PC-3 (cell line): ENCODE data around the gene DIMT1. TPM values are rescaled to one million over a fixed set of nuclear protein-coding genes. Genes with fewer than 3 reads are reported as not detected.

Experiments
- ATAC-seq: fragments of 200-7000 bp; cut with Tn5 transposase; 2 replicates; pipeline ENCODE4 v1.9.1; 2020; ENCODE audit warnings: mild to moderate bottlenecking, moderate library complexity
- Bru-seq: library from RNA; stranded (reverse); fragments of 400-500 nt; gene quantifications from one replicate; lab custom pipeline; 2021; lab: Mats Ljungman, UMichigan
- BruChase-seq, 2 experiments: library from RNA; stranded (reverse); fragments of 400-500 nt; gene quantifications; one replicate each; lab custom pipeline; 2021; lab: Mats Ljungman, UMichigan
- BruUV-seq: library from RNA; stranded (reverse); fragments of 400-500 nt; replicated peaks from 2 replicates; lab custom pipeline; 2021; lab: Mats Ljungman, UMichigan
- CTCF ChIA-PET: fragments of 300-600 bp; sonication (Branson Sonifier 250); formaldehyde crosslinking; loops from one replicate; lab custom pipeline; 2022; ENCODE audit warnings: antibody characterized with exemption; lab: Charles Lee
- POLR2A ChIA-PET: fragments of 300-600 bp; sonication (Branson Sonifier 250); formaldehyde crosslinking; loops from one replicate; lab custom pipeline; 2022; ENCODE audit warnings: antibody characterized with exemption; ENCODE audit not compliant: unreplicated experiment; lab: Charles Lee
- DNase-seq: peaks from one replicate; pipeline ENCODE4 v3.0.0-alpha.2; 2015
- H2AFZ ChIP-seq: fragments of 300-600 bp; sonication (generic); 2 replicates; pipeline ENCODE4 v1.6.0; 2016; ENCODE audit warnings: antibody characterized with exemption, low read length
- H3F3A ChIP-seq: fragments of 300-600 bp; sonication (generic); one replicate; pipeline ENCODE4 v1.6.0; 2017; ENCODE audit warnings: antibody characterized with exemption, low read length, control low read depth, mild to moderate bottlenecking; ENCODE audit not compliant: unreplicated experiment
- H3K27ac ChIP-seq: fragments of 300-600 bp; sonication (generic); 2 replicates; pipeline ENCODE4 v1.5.1; 2016; ENCODE audit warnings: mild to moderate bottlenecking, low read length
- H3K27me3 ChIP-seq: fragments of 300-600 bp; sonication (generic); 2 replicates; pipeline ENCODE4 v1.6.1; 2016; ENCODE audit warnings: low read length, mixed read lengths
- H3K36me3 ChIP-seq: fragments of 300-600 bp; sonication (generic); 2 replicates; pipeline ENCODE4 v1.6.1; 2016; ENCODE audit warnings: low read depth, mixed run types, low read length, mixed read lengths
- H3K4me1 ChIP-seq: fragments of 300-600 bp; sonication (generic); 2 replicates; pipeline ENCODE4 v1.5.1; 2016; ENCODE audit warnings: low read length; ENCODE audit not compliant: insufficient read depth
- H3K4me2 ChIP-seq: fragments of 300-600 bp; sonication (generic); 2 replicates; pipeline ENCODE4 v1.6.0; 2016; ENCODE audit warnings: low read length
- H3K4me3 ChIP-seq: fragments of 300-600 bp; sonication (generic); 2 replicates; pipeline ENCODE4 v1.5.1; 2016; ENCODE audit warnings: mild to moderate bottlenecking, low read length, mixed read lengths
- H3K79me2 ChIP-seq: fragments of 300-600 bp; sonication (generic); 2 replicates; pipeline ENCODE4 v1.6.1; 2017; ENCODE audit warnings: low read length, mixed read lengths
- H3K9ac ChIP-seq: fragments of 300-600 bp; sonication (generic); 2 replicates; pipeline ENCODE4 v1.6.0; 2016; ENCODE audit warnings: mild to moderate bottlenecking, low read length
- H3K9me2 ChIP-seq: fragments of 300-600 bp; sonication (generic); replicated peaks from 2 replicates; pipeline ENCODE4 v1.6.1; 2016; ENCODE audit warnings: mixed run types, low read length, mixed read lengths
- H3K9me3 ChIP-seq: fragments of 300-600 bp; sonication (generic); 2 replicates; pipeline ENCODE4 v1.6.1; 2016; ENCODE audit warnings: low read length, mixed read lengths
- H4K20me1 ChIP-seq: fragments of 300-600 bp; sonication (generic); 2 replicates; pipeline ENCODE4 v1.6.1; 2016; ENCODE audit warnings: low read length, mixed read lengths
- EZH2 ChIP-seq: fragments of 300-600 bp; sonication (generic); IDR thresholded peaks from one replicate; pipeline ENCODE4 v1.6.1; 2017; ENCODE audit warnings: antibody characterized with exemption, mild to moderate bottlenecking, low read length; ENCODE audit not compliant: unreplicated experiment
- EZH2phosphoT487 ChIP-seq: fragments of 300-600 bp; sonication (generic); IDR thresholded peaks from 2 replicates; pipeline ENCODE4 v1.6.1; 2018; ENCODE audit warnings: mild to moderate bottlenecking, antibody characterized with exemption, low read length, borderline replicate concordance
- intact Hi-C: fragments of 100-400 bp; cut with micrococcal nuclease; formaldehyde crosslinking; loops from 2 replicates; pipeline ENCODE4 v1.9.0; 2023
- long read RNA-seq: library from polyadenylated mRNA; unstranded; transcript quantifications from one replicate; pipeline ENCODE4 v2.0.0, GENCODE V29; 2021; ENCODE audit not compliant: unreplicated experiment
- total RNA-seq: library from RNA; depleted of rRNA; stranded (reverse); fragments of >200 nt; gene quantifications from 2 replicates; pipeline ENCODE4 v1.2.3, GENCODE V29; 2014; rRNA removed
- TF ChIP-seq, protein P1 (sequence below): fragments of 300-600 bp; sonication (generic); conservative IDR thresholded peaks from 2 replicates; pipeline ENCODE4 v1.5.1; 2017; ENCODE audit warnings: antibody characterized with exemption, low read depth, mild to moderate bottlenecking, low read length

DIMT1 gene
- total RNA-seq (47.1 and 59.8 TPM in 2 replicates), Bru-seq, nascent RNA (percentile 79 among the genes with signal in this experiment), BruChase-seq, experiment 1, labeled RNA remaining after a 6-hour chase (percentile 82 among the genes with signal in this experiment), BruChase-seq, experiment 2, labeled RNA remaining after a 2-hour chase (percentile 80 among the genes with signal in this experiment)
- long read RNA-seq, transcript DIMT1-201 (12 exons, 2,859 nt), result major isoform, 28 of 46 reads
- long read RNA-seq, partial matches to known transcripts, result 4 of 46 reads
- long read RNA-seq, other reads (novel, unspliced or antisense), result 11 of 46 reads

DNA sequence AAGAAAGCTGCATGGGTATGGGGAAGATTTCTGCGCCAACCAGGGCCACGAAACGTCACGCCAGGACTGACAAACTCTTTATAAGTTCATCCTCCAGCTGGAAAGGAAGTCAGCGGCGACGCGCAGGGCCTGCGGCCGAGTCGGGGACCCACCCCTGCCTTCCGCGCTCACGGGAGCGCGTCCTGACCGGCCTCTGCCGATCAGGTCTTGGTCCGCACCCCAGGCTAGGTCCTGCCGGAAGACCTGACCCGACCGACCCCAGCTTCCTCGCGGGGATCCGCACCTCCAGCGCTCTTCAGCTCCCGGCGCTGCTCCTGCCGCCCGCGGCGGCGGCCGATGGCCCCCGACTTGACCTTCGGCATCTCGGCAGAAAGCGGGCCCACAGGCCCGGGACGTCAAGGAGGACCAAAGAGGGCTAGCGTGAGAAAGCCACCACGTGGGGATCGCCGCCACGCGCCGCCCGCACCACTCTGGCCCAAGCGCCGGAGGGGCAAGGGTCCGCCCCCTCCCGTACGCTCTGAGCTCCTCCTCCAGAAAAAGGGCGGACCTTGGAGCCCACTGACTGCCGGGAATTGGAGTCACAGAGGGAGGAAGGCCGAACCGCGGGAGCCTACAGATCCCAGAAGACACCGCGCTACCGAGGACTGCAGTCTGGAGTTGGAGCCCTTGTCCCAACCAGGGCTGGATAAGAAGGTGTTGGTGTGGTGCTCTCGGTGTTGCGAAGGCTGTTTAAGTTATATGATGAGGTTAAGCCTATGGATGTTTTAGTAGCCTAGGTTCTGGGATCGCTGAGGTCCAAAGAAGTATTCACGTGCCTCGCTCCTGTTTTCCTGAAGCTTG lies at the start of gene DIMT1:
Gene DIMT1, minus strand, starts transcription at position 495 of the 840 bp plus-strand sequence. Its CDS starts 133 bp downstream, at position 362.
- POLR2A ChIA-PET, result interaction anchor here (0.6 to 1.9 kb wide), 5 partner anchors 9 to 142 kb away, joined by 3 to 24 read pairs (median 9); partner anchors contain the start of gene IPO11
- H3K9me3 ChIP-seq, result no peaks in the 10 kb centered on the region
- ATAC-seq (peak; percentile 99), DNase-seq (peak; percentile 96)
- CTCF ChIA-PET, result no interaction called here
- H3F3A ChIP-seq, result no peaks in the 10 kb centered on the region
- peaks cover 17% of the 10 kb centered on the region; the same call in 1 of the 2 replicates for H3K4me1 ChIP-seq
- peaks cover 32% of the 10 kb centered on the region for H3K79me2 ChIP-seq
- no peaks in the 10 kb centered on the region for H3K27me3 ChIP-seq
- TF ChIP-seq EZH2phosphoT487 (no peak), EZH2 (no peak)
- TF ChIP-seq, protein P1, sequence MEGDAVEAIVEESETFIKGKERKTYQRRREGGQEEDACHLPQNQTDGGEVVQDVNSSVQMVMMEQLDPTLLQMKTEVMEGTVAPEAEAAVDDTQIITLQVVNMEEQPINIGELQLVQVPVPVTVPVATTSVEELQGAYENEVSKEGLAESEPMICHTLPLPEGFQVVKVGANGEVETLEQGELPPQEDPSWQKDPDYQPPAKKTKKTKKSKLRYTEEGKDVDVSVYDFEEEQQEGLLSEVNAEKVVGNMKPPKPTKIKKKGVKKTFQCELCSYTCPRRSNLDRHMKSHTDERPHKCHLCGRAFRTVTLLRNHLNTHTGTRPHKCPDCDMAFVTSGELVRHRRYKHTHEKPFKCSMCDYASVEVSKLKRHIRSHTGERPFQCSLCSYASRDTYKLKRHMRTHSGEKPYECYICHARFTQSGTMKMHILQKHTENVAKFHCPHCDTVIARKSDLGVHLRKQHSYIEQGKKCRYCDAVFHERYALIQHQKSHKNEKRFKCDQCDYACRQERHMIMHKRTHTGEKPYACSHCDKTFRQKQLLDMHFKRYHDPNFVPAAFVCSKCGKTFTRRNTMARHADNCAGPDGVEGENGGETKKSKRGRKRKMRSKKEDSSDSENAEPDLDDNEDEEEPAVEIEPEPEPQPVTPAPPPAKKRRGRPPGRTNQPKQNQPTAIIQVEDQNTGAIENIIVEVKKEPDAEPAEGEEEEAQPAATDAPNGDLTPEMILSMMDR, result no peak
- H3K4me2 ChIP-seq, result peak within 1 kb of the TSS; percentile 83
- peak within 1 kb of the TSS; percentile 73 for H3K4me3 ChIP-seq
- peaks cover 13% of the 10 kb centered on the region for H3K36me3 ChIP-seq
- H3K9ac ChIP-seq, result peak within 1 kb of the TSS; percentile 96
- no TSS peak for BruUV-seq
- no peaks in the 10 kb centered on the region for H3K9me2 ChIP-seq
- peak within 1 kb of the TSS; percentile 96 for H2AFZ ChIP-seq
- H3K27ac ChIP-seq, result peak within 1 kb of the TSS; percentile 84
- intact Hi-C loops, result loop anchor here (1.0 kb wide), 1 partner anchor 9 kb away; the partner anchor contains the start of gene IPO11
- peaks cover 9% of the 10 kb centered on the region; the same call in 1 of the 2 replicates for H4K20me1 ChIP-seq

DNA sequence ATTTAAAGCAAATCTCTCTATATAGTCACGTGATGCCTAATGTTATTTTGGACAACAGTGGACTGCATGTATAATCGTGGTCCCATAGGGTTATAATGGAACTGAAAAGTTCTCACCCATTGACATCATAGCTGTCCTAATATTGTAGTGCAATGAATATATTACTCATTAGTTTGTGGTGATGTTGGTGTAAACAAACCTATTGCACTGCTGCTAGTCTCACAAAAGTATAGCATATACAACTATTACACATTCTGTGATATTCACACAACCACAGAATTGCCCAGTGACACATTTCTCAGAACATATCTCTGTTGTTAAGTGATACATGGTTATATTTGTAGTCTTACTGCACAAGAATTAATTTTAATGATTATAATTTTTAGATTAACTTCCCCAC lies 46.6 kb upstream of the DIMT1 start:
- Histone ChIP-seq H3K9me2 (no peaks in the 10 kb centered on the region), H3K4me1 (no peaks in the 10 kb centered on the region), H3K4me2 (no peak overlapping the region), H3K9ac (no peak overlapping the region), H3F3A (no peaks in the 10 kb centered on the region), H3K36me3 (peaks cover 19% of the 10 kb centered on the region), H3K79me2 (no peaks in the 10 kb centered on the region), H3K27ac (no peak overlapping the region), H2AFZ (no peak overlapping the region), H3K4me3 (no peak overlapping the region), H3K9me3 (no peaks in the 10 kb centered on the region), H4K20me1 (no peaks in the 10 kb centered on the region), H3K27me3 (no peaks in the 10 kb centered on the region)
- ChIA-PET POLR2A (no interaction called here), CTCF (no interaction called here)
- intact Hi-C loops, result no loop called here
- DNase-seq (no peak), ATAC-seq (no peak)
- TF ChIP-seq EZH2phosphoT487 (no peak), EZH2 (no peak)
- TF ChIP-seq, protein P1, result no peak
- BruUV-seq, result no TSS peak
